Activated CD4-positive, alpha-beta T cell treated with anti-CD3 and anti-CD28 coated beads, Interleukin-2, Interleukin-4, amounts not matched to agents 100 ng/mL and 50 ng/mL, durations not matched to agents 16 hours and 8 hours (primary cell): ENCODE data around the gene KRTAP4-8.
"Not testable (repeated sequence)": the region's sequence is repeated elsewhere in the genome, so short reads cannot be mapped to it uniquely, and the experiment has no call there.

ENCODE experiments used
- DNase-seq: peaks from one replicate; pipeline ENCODE4 v3.0.0-alpha.2; 2020; ENCODE audit warnings: low spot score

Gene KRTAP4-8

GRCh38 chr17:41108728-41109386, 10.9 kb upstream of the KRTAP4-8 start:
- not testable (repeated sequence) for DNase-seq

- DNase-seq, result no peak
Observed at GRCh38 chr17:41107941-41108450, 10.1 kb upstream of the KRTAP4-8 start.

GRCh38 chr17:41105347-41105746, 7.4 kb upstream of the KRTAP4-8 start, which contains the start of gene KRTAP4-9:
Gene KRTAP4-9, plus strand, starts transcription at chr17:41105389. Its CDS starts 0 bp downstream, at chr17:41105389.
- DNase-seq, result not testable (repeated sequence)

- DNase-seq, result not testable (repeated sequence)
Observed at GRCh38 chr17:41104386-41105038, 6.6 kb upstream of the KRTAP4-8 start.

- no peak for DNase-seq
Observed at GRCh38 chr17:41103896-41104295, 6.0 kb upstream of the KRTAP4-8 start.

- no peak for DNase-seq
Observed at GRCh38 chr17:41101586-41102259, 3.8 kb upstream of the KRTAP4-8 start, which contains the start of gene KRTAP4-16. Gene KRTAP4-16, minus strand, starts transcription at chr17:41102209. Its CDS starts 0 bp downstream, at chr17:41102209.

- DNase-seq, result not testable (repeated sequence)
Observed at GRCh38 chr17:41099682-41100480, 1.9 kb upstream of the KRTAP4-8 start.

GRCh38 chr17:41098481-41098880, 539 bp upstream of the KRTAP4-8 start:
- no peak for DNase-seq

GRCh38 chr17:41096055-41096454, 1.9 kb downstream of the KRTAP4-8 start:
- DNase-seq, result no peak

GRCh38 chr17:41088760-41089352, 9.1 kb downstream of the KRTAP4-8 start:
- DNase-seq, result not testable (repeated sequence)

- not testable (repeated sequence) for DNase-seq
Observed at GRCh38 chr17:41084100-41084856, 13.7 kb downstream of the KRTAP4-8 start, which contains the start of gene KRTAP4-7. Gene KRTAP4-7, plus strand, starts transcription at chr17:41084150. Its CDS starts 57 bp downstream, at chr17:41084207.

GRCh38 chr17:41083427-41083826, 14.5 kb downstream of the KRTAP4-8 start:
- DNase-seq, result not testable (repeated sequence)

GRCh38 chr17:41082626-41083025, 15.3 kb downstream of the KRTAP4-8 start:
- DNase-seq, result no peak

GRCh38 chr17:41076788-41077187, 21.2 kb downstream of the KRTAP4-8 start:
- no peak for DNase-seq

GRCh38 chr17:41073676-41074075, 24.3 kb downstream of the KRTAP4-8 start:
- DNase-seq, result no peak

- DNase-seq, result no peak
Observed at GRCh38 chr17:41071606-41072360, 26.2 kb downstream of the KRTAP4-8 start.

GRCh38 chr17:41069031-41069430, 28.9 kb downstream of the KRTAP4-8 start:
- no peak for DNase-seq

- DNase-seq, result no peak
Observed at GRCh38 chr17:41067281-41067680, 30.7 kb downstream of the KRTAP4-8 start.

GRCh38 chr17:41065829-41066624, 31.9 kb downstream of the KRTAP4-8 start, which contains the start of gene KRTAP2-4:
Gene KRTAP2-4, minus strand, starts transcription at chr17:41065879. Its CDS starts 34 bp downstream, at chr17:41065845.
- DNase-seq, result no peak
